ENCODE data around the gene DKK1.
"Not testable (repeated sequence)": the region's sequence is repeated elsewhere in the genome, so short reads cannot be mapped to it uniquely, and the experiment has no call there.

Gene DKK1

DNA sequence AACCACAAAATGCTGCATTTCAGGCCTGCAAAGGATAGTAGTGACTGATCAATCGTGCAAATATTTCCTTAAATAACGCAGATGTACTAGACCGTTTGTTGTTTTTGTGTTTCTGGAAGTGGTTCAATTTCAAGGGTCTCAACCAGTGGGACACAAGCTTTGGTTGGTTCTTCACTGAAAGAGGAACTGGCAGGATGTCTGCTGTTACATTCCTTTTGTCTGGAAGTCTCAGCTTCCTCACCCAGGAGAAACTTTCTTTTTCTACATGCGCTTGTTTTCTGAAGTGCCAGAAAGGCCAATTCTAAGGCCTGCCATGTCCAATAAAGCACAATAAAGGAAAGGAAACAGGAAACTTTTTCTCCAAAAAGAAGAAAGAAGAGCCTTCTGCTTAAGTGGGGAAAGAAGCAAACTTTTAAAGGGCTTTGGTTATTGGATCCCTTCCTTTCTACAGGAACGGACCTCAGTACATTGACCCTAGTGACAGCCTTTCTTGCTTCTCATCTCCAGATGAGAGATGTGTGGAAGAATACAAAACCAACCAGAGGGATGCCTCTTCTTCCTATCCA lies 4.1 kb downstream of the DKK1 start:
- no peak for DNase-seq (ENCODE audit: low read depth in 3 of 3)

- no peak for DNase-seq (ENCODE audit: low read depth in 3 of 3)
These were observed 4.9 kb downstream of the DKK1 start for GRCh38 chr10:52318822-52319464.

- DNase-seq (ENCODE audit: low read depth in 3 of 3) = no peak
These were observed 5.8 kb downstream of the DKK1 start for GRCh38 chr10:52319926-52320325.

- DNase-seq (ENCODE audit: low read depth in 3 of 3) = no peak
These were observed 8.2 kb downstream of the DKK1 start for GRCh38 chr10:52322323-52322722.

- DNase-seq (ENCODE audit: low read depth in 3 of 3) = no peak
These were observed 8.9 kb downstream of the DKK1 start for GRCh38 chr10:52322936-52323335.

- no peak for DNase-seq (ENCODE audit: low read depth in 3 of 3)
These were observed 12.3 kb downstream of the DKK1 start for GRCh38 chr10:52326382-52326781.

DNA sequence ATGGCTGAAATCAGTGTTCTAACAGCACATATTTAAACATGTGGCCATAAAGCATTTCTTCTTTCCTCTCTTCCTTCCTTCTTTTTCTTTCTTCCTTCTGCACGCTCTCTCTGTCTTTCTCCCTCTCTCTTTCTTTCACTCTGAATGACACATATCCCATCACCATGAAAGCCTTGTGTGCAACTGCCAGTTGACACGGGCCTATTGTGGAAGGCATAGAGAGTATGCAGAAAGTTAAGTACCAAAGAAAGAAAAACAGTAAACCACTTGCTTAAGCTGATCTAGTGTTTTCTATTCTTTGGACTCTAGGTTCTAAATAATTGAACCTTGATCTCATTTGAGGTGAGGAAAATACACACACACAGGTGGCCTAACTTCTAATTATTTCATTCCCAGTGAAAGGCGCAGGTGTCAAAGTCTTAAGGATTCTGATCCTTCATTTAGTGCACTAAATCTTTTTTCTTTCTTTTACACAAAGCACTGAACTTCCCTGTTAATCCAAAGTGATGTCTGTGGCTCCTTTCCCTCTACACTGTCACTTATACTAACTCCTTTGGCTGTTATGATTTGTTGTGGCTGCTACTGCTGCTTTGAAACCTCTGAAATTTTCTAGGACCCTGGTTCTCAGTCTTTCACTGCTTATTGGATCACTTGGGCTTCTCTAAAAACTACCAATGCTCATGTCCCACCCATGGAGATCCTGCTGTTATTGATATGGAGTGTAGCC lies 17.7 kb downstream of the DKK1 start:
- DNase-seq (ENCODE audit: low read depth in 3 of 3) = no peak

- no peak for DNase-seq (ENCODE audit: low read depth in 3 of 3)
These were observed 18.7 kb downstream of the DKK1 start for GRCh38 chr10:52332815-52333214.

DNA sequence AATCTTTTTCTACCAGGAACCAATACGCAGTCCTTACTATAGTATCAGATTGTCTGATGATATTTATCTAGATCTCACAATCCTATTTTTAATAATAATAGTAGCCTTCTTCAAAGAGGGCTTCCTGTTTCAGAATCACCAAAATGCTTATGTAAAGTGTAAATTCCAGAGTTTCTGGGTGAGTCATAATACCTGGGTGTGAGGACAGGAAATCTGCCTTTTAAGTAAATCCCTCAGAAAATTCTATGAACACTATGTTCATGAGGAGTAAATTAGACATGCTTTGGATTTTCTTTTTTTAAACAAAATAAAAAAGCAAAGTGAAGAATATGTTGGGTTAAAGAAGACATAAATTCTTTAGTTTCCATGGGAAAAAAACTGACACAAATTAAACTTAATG lies 20.5 kb downstream of the DKK1 start:
- no peak for DNase-seq (ENCODE audit: low read depth in 3 of 3)

GRCh38 chr10:52335665-52336064 lies 21.6 kb downstream of the DKK1 start:
- DNase-seq (ENCODE audit: low read depth in 3 of 3) = no peak

- DNase-seq (ENCODE audit: low read depth in 3 of 3) = no peak
These were observed 23.1 kb downstream of the DKK1 start for GRCh38 chr10:52337225-52337624.

DNA sequence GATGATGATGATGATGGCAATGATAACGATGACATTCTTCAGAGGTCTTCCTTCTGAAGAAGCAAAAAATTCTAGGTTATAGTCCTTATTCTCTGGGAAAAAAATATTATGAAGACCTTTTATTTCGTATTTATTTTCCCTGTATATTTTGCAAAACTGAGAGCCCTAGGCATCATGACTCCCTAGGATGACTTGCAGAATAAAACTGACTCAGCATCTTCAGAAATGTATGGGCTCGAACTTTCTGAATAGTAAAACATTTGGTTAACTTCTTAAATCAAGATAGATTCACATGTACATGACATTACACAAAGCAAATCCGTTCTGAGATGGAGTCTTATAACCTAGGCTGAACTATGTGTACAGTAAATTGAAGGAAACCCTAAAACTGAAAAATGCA lies 29.4 kb downstream of the DKK1 start:
- no peak for DNase-seq (ENCODE audit: low read depth in 3 of 3)

DNA sequence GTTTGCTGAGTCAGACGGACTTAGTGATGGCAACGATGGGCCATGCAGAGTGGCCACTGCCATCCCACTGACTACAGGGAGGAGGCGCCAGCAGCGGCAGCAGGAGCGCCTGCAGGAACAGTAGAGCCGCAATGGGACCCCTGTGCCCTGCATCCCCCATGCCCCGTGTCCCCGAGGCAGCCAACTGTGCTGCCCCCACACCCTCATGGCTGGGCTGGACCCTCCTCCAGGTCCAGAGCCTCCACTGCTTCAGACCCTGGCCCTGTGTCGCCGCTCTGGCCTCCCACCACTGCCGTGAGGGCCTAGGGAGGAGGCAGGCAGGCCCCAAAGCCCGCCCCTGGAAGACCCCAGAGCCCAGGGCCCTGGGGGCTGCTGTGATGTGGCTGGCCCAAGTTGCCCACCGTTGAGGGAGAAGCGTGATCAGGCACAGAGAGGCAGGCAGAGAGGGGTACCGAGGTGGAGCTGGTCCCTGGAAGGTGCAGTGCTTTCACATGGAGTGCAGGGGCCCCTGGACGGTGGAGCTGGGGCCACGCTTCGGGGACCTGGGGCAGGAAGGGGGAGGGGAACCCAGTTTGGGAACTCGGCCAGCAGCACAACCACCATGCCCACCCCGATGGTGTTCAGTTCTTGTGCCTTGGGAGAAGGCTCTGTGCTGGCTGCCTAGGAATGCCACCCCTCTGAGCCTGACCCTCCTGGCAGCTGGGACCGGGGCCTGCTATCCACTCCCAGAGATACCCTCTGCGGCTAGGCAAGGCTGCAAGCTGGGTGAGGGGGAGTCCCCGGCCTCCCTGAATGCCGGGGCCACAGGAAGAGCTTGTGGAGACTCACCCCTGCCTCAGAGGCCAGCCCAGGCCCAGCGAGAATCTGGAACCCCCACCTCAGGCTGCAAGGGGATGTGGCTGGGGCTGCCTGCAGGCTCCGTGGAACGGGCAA lies 32.6 kb downstream of the DKK1 start:
- DNase-seq (ENCODE audit: low read depth in 3 of 3) = no peak

GRCh38 chr10:52347327-52347667 lies 33.2 kb downstream of the DKK1 start:
- DNase-seq (ENCODE audit: low read depth in 3 of 3) = no peak

DNA sequence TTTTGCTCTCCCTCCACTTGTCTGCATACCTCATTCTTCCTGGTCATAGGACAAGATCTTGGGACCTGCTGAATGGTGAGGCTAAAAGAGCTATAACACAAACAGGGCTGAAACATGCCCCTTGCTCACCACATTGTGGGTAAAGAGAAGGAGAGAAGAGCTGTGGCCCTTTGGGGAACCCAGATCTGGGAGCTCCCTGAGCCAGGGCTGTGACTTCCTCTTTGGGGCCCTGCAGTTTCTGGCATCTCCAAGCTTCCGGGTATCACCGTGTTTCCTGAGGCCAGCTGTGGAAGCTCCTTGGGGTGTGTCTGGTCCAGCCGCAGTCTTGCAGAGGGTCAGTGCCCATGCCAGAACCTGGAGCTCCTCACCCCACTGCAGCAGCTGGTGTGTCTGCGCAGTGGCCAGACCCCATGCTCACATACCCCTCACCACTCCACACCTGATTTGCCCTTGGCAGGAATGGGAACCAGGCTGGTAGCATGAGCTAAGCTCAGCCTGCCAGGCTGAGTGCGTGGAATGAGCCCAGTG lies 34.0 kb downstream of the DKK1 start:
- no peak for DNase-seq (ENCODE audit: low read depth in 3 of 3)

DNA sequence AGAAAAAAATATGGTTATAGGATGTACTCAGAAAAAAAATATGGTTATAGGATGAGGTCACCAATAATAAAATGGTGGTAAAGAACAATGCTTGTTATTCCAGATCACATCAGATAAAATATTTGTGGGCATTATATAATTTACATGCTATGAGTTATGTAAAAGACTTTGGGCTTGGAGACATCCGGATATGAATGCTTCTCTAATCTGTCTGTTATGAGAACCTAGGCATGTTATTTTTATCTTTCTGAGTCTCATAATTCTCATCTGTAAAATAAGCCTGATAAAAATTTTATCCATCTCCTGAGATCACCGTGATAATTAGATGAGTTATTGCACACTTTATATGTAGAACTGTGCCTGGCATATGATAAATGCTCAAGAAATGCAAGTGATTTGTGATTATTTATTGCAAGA lies 37.8 kb downstream of the DKK1 start:
- DNase-seq (ENCODE audit: low read depth in 3 of 3) = no peak

DNA sequence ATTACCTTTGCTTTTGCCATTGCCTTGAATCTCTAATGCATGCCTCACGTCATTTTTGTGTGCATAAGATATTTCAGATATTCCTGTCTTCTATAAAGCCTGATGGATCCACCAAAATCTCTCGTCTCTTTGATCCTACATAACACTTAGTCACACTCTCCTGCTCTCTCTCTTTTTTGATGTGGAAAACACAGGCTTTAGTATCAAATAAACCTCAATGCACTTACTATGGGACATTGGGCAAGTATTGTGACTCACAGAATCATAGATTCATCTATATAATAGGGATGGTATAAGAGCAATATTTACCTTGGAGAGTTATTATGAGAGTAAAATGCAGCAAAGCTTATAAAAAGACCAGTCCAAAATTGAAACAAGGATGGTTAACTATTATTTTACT lies 39.1 kb downstream of the DKK1 start:
- no peak for DNase-seq (ENCODE audit: low read depth in 3 of 3)

GRCh38 chr10:52353960-52354394 lies 39.9 kb downstream of the DKK1 start:
- no peak for DNase-seq (ENCODE audit: low read depth in 3 of 3)

GRCh38 chr10:52357971-52358370 lies 43.9 kb downstream of the DKK1 start:
- DNase-seq (ENCODE audit: low read depth in 3 of 3) = no peak

GRCh38 chr10:52359441-52359840 lies 45.4 kb downstream of the DKK1 start:
- no peak for DNase-seq (ENCODE audit: low read depth in 3 of 3)

- not testable (repeated sequence) for DNase-seq (ENCODE audit: low read depth in 3 of 3)
These were observed 51.7 kb downstream of the DKK1 start for GRCh38 chr10:52365547-52366432.

All from stimulated activated CD4-positive, alpha-beta T cell treated with anti-CD3 and anti-CD28 coated beads, TNF-alpha, amount 100 ng/mL, for 4 hours (primary cell).